Right ventricle myocardium superior (tissue), 1 donor: Measurements from ENCODE around the gene PLCH2. TPM values are rescaled to one million over a fixed set of nuclear protein-coding genes. Genes with fewer than 3 reads are reported as not detected.

Source experiments
- ATAC-seq: fragments of 200-7000 bp; cut with Tn5 transposase; one replicate; pipeline ENCODE4 v1.9.1; 2020; ENCODE audit warnings: mild to moderate bottlenecking; ENCODE audit not compliant: poor library complexity
- DNase-seq: peaks from one replicate; pipeline ENCODE4 v3.0.0-alpha.2; 2020
- intact Hi-C: fragments of 100-400 bp; cut with DNase I; formaldehyde crosslinking; loops from one replicate; pipeline ENCODE4 v1.11.2; 2022
- total RNA-seq: library from RNA; stranded (reverse); fragmentation: NEBNext Ultra II Directional; extraction: Animal tissue kit (Norgen Biotek cat#: 25700); gene quantifications from one replicate; pipeline ENCODE4 v1.2.1, GENCODE V29; 2021
- donor health status: DM: no; HTN: yes; CAD: no; lungs with severe emphysema.

Gene PLCH2
- total RNA-seq, 1 donor from 2014 or later: 0.13 TPM

- intact Hi-C loops: no loop called here
- DNase-seq (no peak), ATAC-seq (no peak)
These were observed 54.6 kb downstream of the PLCH2 start for GRCh38 chr1:2530513-2531361.

- DNase-seq (no peak), ATAC-seq (no peak)
- intact Hi-C loops: no loop called here
These were observed 56.5 kb downstream of the PLCH2 start for GRCh38 chr1:2532485-2533160.

DNA sequence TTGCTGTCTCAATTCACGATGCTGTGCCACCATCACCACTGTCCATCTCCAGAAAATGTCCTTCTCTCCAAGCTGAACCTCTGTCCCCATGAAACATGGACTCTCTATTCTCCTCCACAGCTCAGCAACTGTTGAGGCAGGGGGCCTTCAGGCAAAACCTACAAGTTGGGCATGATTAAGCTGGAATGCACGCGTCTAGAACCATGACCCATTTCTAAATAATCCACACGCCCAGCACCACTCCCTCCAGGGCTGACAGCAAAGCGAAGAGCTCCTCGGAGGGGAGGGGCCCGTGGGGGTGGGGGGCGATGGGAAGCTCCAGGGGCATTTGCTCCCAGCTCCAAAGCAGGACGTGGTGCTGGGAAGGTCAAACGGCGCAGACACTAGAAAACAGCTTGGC is 57.3 kb downstream of the PLCH2 start:
- intact Hi-C loops: no loop called here
- no peak for DNase-seq
- ATAC-seq: no peak

- no peak for DNase-seq
- intact Hi-C loops: no loop called here
- no peak for ATAC-seq
These were observed 58.2 kb downstream of the PLCH2 start for GRCh38 chr1:2534315-2534686.

GRCh38 chr1:2534687-2535441 is 58.8 kb downstream of the PLCH2 start:
- intact Hi-C loops: no loop called here
- no peak for ATAC-seq
- DNase-seq: no peak

DNA sequence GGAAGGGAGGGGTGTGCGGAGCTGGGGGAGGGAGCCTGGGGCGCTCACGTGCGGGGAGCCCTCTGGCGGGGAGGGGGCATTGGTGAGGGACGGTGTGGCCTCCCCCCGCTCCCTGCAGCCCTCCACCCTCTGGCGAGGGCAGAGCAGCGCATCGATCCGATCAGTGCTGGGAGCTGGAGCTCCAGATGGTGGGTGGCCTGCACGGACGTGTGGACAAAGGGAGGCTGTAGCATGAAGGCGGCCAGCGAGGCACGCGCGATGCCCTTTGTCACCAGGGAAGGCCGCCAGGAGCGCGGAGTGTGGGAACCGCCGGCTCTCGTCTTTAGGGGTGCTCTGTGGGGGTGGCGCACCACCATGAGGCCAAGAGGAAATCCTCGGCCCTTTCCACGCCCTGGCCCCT is 59.4 kb downstream of the PLCH2 start:
- DNase-seq (no peak), ATAC-seq (no peak)
- intact Hi-C loops: no loop called here

GRCh38 chr1:2535981-2536380 is 59.9 kb downstream of the PLCH2 start:
- DNase-seq (no peak), ATAC-seq (no peak)
- intact Hi-C loops: no loop called here

GRCh38 chr1:2537784-2538115 is 61.7 kb downstream of the PLCH2 start:
- ATAC-seq: no peak
- intact Hi-C loops: no loop called here

DNA sequence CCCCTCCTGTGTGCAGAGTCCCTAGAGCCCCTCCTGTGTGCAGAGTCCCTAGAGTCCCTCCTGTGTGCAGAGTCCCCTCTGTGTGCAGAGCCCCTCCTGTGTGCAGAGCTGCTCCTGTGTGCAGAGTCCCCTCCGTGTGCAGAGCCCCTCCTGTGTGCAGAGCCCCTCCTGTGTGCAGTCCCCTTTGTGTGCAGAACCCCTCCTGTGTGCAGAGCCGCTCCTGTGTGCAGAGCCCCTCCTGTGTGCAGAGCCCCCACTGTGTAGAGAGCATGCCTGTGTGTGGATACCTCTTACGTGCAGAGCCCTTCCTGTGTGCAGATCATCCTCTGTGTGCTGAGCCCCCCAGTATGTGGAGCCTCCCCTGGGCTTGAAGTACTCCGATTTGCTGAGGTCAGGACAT is 62.3 kb downstream of the PLCH2 start:
- no peak for ATAC-seq
- intact Hi-C loops: no loop called here
- DNase-seq: no peak

More at GRCh38 chr1:2537784-2538115, 61.7 kb downstream of the PLCH2 start:
- no peak for DNase-seq

DNA sequence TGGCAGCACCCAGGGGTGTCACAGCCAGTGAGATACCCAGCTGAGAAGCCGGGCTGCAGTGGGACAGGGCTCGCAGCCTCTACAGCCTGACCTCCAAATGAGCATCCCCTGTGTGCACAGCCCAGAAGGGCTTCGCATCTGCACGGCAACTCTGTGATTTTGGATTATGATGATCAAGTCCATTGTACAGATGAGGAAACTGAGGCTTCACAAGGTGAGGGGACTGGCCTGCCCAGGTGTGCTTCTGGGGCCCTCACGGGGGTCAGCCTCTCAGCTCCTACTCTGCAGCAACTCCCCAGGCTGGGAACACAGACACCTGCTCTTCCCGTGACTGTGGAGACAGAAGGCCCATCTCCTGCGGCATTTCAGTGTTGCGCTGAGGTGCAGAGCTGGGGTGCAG is 62.8 kb downstream of the PLCH2 start:
- no peak for DNase-seq
- no peak for ATAC-seq
- intact Hi-C loops: no loop called here

DNA sequence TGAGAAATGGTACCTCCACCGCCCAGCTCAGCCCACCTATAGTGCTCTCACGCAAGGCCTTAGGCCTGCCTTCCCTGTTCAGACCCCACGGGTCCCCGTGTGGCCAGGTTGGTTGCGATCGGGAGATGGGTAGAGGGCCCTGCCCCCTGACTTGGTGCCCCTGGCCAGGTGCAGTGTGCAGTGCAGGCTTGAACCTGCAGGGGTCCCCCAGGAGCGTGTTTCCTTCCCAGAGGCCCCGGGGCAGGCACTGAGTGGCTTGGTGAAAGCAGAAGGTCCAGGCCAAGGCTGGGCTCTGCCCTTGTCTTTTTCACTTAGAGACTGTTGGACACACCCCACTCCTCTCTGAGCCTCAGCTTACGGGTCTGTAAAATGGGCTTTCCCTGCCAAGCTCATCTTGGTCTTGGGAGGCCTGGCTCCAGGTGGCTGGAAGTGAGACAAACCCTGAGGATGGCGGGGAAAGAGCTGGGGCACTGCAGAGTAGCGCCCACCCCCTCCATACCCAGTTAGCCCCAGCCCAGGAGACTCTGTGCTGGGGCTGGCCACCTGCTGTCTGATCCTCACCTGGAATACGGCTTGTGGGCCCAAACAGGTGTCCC is 63.3 kb downstream of the PLCH2 start:
- ATAC-seq: no peak
- DNase-seq: no peak
- intact Hi-C loops: no loop called here

DNA sequence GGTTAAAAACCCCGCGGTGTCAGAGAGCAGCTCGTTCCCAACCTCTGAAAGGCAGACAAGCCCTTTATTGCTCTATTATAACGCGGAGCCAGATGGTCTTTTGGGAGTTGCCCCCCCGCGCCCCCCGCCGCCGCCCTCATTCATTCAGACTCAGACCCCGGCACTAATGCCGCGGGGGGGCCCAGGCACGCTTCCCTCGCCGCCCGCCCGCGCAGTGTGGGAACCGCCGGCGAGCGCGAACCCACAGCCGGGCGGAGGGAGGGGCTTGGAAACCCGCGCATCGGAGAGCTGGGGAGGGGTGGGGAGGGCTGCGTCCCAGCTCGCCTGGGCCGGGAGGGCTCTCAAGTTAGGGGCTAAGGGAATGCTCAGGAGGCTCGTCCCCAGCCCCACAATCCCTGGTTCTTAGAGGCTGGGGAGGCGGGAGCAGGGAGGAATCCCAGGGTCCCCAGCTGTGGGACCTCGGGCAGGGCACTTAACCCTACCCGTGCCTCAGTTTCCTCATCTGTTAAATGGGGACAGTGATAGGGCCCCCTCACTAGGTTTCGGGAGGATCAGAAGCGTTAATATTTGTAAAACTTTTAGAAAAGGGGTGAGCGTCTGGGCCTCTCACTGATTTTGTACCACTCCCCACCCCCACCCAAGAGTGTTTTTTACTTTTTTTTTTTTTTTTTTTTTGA is 64.9 kb downstream of the PLCH2 start:
- ATAC-seq (no peak), DNase-seq (no peak)
- intact Hi-C loops: no loop called here

DNA sequence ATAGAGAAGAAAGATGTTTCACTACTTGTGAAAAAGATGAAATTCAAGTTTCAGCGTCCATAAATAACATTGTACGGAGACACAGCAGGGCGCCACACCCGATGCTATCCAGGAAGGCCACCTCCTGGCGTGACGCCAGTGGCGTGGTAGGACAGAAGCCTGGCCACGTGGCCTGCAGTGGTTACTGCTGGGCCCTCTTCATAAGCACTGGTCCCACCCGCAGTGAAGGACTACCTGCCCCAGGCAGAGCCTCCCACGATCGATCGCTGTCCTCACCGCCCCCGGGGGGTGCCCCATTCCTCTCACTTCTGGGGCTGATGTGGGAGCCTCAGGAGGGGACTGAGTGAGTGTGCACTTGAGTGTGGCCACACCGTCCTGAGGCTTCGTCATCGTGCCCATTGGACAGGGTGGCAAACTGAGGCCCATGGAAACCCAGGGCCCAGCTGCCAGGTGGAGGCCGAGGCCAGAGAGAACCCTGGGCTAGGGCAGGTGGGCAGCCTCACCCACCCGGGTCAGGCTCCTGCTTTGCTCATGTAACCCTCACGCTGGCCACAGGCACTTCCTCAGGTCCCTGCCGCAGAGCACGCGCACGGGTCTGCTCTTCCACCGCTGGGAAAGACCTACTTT is 65.6 kb downstream of the PLCH2 start:
- no peak for ATAC-seq
- intact Hi-C loops: no loop called here
- DNase-seq: peak; percentile 80

DNA sequence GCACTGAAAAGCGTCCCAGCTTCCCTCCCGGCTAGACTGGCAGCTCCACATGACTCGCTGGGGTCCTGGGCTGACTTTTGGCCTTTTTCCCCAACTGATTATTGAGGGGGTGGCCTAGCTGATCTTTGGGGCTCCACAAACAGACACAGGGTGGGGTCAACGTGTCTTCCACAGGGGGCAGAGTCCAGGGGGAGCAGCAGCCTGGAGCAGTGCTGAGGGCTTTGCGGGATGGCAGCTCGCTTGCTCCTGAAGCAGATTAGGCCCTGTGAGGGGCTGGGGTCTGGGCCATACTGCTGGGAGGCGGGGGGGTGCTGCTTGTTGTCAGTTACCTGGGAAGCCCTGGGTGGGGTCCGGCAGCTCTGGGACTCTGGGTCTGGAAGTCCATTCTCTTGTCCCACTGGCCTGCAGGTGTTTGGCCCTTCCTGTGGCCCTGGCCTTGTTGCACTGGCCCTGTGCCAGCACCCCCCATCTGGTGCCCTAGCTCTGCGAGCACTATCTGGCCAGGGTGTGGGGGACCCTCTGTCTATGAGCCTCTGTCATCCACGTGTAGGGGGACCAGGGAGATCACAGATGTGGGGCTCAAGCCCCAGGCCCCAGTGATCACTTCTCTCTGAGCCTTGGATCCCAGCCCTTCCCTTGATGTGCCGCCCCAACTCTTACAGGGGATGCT is 66.3 kb downstream of the PLCH2 start:
- intact Hi-C loops: no loop called here
- ATAC-seq: no peak
- DNase-seq: no peak

DNA sequence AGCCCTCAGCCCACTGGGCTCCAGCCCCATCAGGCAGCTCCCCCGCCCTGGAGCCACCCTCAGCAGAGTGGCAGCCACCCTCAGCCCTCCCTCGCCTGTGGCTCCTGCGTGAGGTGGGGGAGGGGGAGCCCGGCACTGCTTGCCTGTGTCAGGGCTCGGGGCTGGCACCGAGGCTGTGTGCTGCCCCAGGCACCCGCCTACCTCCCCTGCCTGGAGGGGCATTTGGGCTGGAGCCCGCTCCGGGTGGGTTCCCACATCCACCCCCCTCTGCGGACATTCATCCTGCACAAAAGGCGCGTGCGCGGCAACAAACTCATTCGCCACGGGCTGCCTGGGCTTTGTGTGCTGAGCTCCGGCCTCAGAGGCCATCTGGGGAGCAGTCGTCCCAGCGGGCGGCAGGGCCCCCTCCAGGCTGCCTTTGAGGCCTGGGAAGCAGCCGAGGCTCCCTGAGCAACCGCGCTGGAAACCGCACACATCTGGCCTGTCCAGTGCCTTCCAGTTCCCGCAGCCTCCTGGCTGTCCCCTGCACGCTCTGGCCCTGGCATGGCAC is 67.5 kb downstream of the PLCH2 start:
- ATAC-seq (no peak), DNase-seq (no peak)
- intact Hi-C loops: no loop called here

DNA sequence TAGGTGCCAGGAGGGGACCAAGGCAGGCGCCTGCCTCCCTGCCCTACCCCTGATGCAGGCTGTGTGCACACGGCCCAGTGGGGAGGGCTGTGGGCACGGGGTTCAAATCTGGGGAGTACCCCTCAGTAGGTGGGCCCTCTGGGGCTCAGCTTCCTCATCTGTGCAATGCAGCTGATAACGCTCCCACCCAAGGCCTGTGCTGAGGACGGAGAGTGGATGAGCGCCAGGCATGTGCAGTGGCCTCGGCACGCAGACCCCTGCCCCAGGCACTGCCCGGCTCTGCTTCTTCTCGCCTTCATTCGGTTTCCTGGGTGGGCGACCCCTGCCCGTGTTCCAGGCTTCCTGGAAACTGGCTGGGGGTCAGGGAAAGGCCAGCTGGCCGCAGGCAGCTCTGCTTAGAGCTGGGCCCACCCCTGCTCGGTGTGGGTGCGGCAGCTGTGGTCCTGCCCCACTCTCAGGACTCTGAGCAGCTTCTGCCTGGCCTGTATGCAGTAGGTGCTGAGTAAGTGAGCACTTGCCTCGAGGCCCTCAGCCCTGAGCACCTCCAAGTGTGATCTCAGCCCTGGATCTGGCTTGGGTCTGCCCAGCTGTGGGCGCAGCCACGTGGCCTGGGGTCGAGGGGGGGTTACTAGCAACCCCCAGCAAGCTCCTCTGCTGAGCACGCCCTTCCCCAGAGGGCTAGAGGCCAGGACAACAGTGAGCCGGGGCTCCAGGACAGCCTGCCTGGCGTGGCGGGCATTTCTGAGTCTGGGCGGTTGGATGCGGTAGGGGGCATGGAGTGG is 68.2 kb downstream of the PLCH2 start:
- no peak for ATAC-seq
- DNase-seq: no peak
- intact Hi-C loops: no loop called here
